ENCODE measurements around the gene TMEM120B.

Gene TMEM120B

GRCh38 chr12:121817648-121818043, 105.1 kb downstream of the TMEM120B start:
- Histone ChIP-seq H3K27me3 (ENCODE audit: insufficient read depth, insufficient read length) (no peaks in the 10 kb centered on the region), H3K36me3 (ENCODE audit: insufficient read depth, insufficient read length, low read length) (peaks cover 88% of the 10 kb centered on the region), H3K9ac (ENCODE audit: insufficient read length, low read depth) (no peak overlapping the region), H3K9me3 (ENCODE audit: insufficient read depth, low read length) (no peaks in the 10 kb centered on the region), H3K4me1 (ENCODE audit: insufficient read depth, insufficient read length) (peaks cover 5% of the 10 kb centered on the region), H3K4me3 (ENCODE audit: insufficient read length, low read depth) (no peak overlapping the region)
- DNase-seq (ENCODE audit: low read depth, low spot score), result no peak
- TF ChIP-seq SUZ12 (IDR thresholded peaks at IDR 0.05; ENCODE audit: extremely low read depth, insufficient read depth, insufficient read length) (no peak), ZNF274 (IDR thresholded peaks at IDR 0.05; ENCODE audit: low read depth, low read length) (no peak), YY1 (IDR thresholded peaks at IDR 0.05; ENCODE audit: insufficient read depth, insufficient read length) (no peak)

GRCh38 chr12:121819212-121819949, 106.8 kb downstream of the TMEM120B start:
- H3K9me3 ChIP-seq (ENCODE audit: insufficient read depth, low read length), result no peaks in the 10 kb centered on the region
- H3K4me1 ChIP-seq (ENCODE audit: insufficient read depth, insufficient read length), result no peaks in the 10 kb centered on the region
- no peak overlapping the region for H3K9ac ChIP-seq (ENCODE audit: insufficient read length, low read depth)
- H3K27me3 ChIP-seq (ENCODE audit: insufficient read depth, insufficient read length), result no peaks in the 10 kb centered on the region
- no peak for TF ChIP-seq ZNF274 (IDR thresholded peaks at IDR 0.05; ENCODE audit: low read depth, low read length)
- TF ChIP-seq YY1 (IDR thresholded peaks at IDR 0.05; ENCODE audit: insufficient read depth, insufficient read length), result no peak
- no peak for TF ChIP-seq SUZ12 (IDR thresholded peaks at IDR 0.05; ENCODE audit: extremely low read depth, insufficient read depth, insufficient read length)
- H3K36me3 ChIP-seq (ENCODE audit: insufficient read depth, insufficient read length, low read length), result peaks cover 85% of the 10 kb centered on the region
- H3K4me3 ChIP-seq (ENCODE audit: insufficient read length, low read depth), result no peak overlapping the region
- DNase-seq (ENCODE audit: low read depth, low spot score), result no peak

- Histone ChIP-seq H3K4me1 (ENCODE audit: insufficient read depth, insufficient read length) (no peaks in the 10 kb centered on the region), H3K9ac (ENCODE audit: insufficient read length, low read depth) (no peak overlapping the region), H3K9me3 (ENCODE audit: insufficient read depth, low read length) (no peaks in the 10 kb centered on the region), H3K36me3 (ENCODE audit: insufficient read depth, insufficient read length, low read length) (peaks cover 85% of the 10 kb centered on the region), H3K4me3 (ENCODE audit: insufficient read length, low read depth) (no peak overlapping the region), H3K27me3 (ENCODE audit: insufficient read depth, insufficient read length) (no peaks in the 10 kb centered on the region)
- no peak for DNase-seq (ENCODE audit: low read depth, low spot score)
- TF ChIP-seq ZNF274 (IDR thresholded peaks at IDR 0.05; ENCODE audit: low read depth, low read length) (no peak), SUZ12 (IDR thresholded peaks at IDR 0.05; ENCODE audit: extremely low read depth, insufficient read depth, insufficient read length) (no peak), YY1 (IDR thresholded peaks at IDR 0.05; ENCODE audit: insufficient read depth, insufficient read length) (no peak)
Observed at GRCh38 chr12:121820056-121820455, 107.5 kb downstream of the TMEM120B start.

GRCh38 chr12:121822393-121823100, 110.0 kb downstream of the TMEM120B start:
- Histone ChIP-seq H3K9me3 (ENCODE audit: insufficient read depth, low read length) (no peaks in the 10 kb centered on the region), H3K27me3 (ENCODE audit: insufficient read depth, insufficient read length) (no peaks in the 10 kb centered on the region), H3K4me3 (ENCODE audit: insufficient read length, low read depth) (no peak overlapping the region), H3K9ac (ENCODE audit: insufficient read length, low read depth) (no peak overlapping the region), H3K36me3 (ENCODE audit: insufficient read depth, insufficient read length, low read length) (peaks cover 83% of the 10 kb centered on the region), H3K4me1 (ENCODE audit: insufficient read depth, insufficient read length) (no peaks in the 10 kb centered on the region)
- DNase-seq (ENCODE audit: low read depth, low spot score), result no peak
- no peak for TF ChIP-seq SUZ12 (IDR thresholded peaks at IDR 0.05; ENCODE audit: extremely low read depth, insufficient read depth, insufficient read length)
- no peak for TF ChIP-seq YY1 (IDR thresholded peaks at IDR 0.05; ENCODE audit: insufficient read depth, insufficient read length)
- TF ChIP-seq ZNF274 (IDR thresholded peaks at IDR 0.05; ENCODE audit: low read depth, low read length), result no peak

GRCh38 chr12:121823101-121823726, 110.7 kb downstream of the TMEM120B start:
- TF ChIP-seq SUZ12 (IDR thresholded peaks at IDR 0.05; ENCODE audit: extremely low read depth, insufficient read depth, insufficient read length), result no peak
- no peak for TF ChIP-seq YY1 (IDR thresholded peaks at IDR 0.05; ENCODE audit: insufficient read depth, insufficient read length)
- no peak for TF ChIP-seq ZNF274 (IDR thresholded peaks at IDR 0.05; ENCODE audit: low read depth, low read length)
- H3K27me3 ChIP-seq (ENCODE audit: insufficient read depth, insufficient read length), result no peaks in the 10 kb centered on the region
- H3K9ac ChIP-seq (ENCODE audit: insufficient read length, low read depth), result no peak overlapping the region
- no peak for DNase-seq (ENCODE audit: low read depth, low spot score)
- H3K9me3 ChIP-seq (ENCODE audit: insufficient read depth, low read length), result no peaks in the 10 kb centered on the region
- H3K36me3 ChIP-seq (ENCODE audit: insufficient read depth, insufficient read length, low read length), result peaks cover 84% of the 10 kb centered on the region
- no peak overlapping the region for H3K4me3 ChIP-seq (ENCODE audit: insufficient read length, low read depth)
- H3K4me1 ChIP-seq (ENCODE audit: insufficient read depth, insufficient read length), result no peaks in the 10 kb centered on the region

- no peaks in the 10 kb centered on the region for H3K9me3 ChIP-seq (ENCODE audit: insufficient read depth, low read length)
- peaks cover 89% of the 10 kb centered on the region for H3K36me3 ChIP-seq (ENCODE audit: insufficient read depth, insufficient read length, low read length)
Observed at GRCh38 chr12:121823727-121824115, 111.2 kb downstream of the TMEM120B start.

GRCh38 chr12:121825041-121825523, 112.5 kb downstream of the TMEM120B start:
- TF ChIP-seq YY1 (IDR thresholded peaks at IDR 0.05; ENCODE audit: insufficient read depth, insufficient read length), result no peak
- no peak for TF ChIP-seq ZNF274 (IDR thresholded peaks at IDR 0.05; ENCODE audit: low read depth, low read length)
- TF ChIP-seq SUZ12 (IDR thresholded peaks at IDR 0.05; ENCODE audit: extremely low read depth, insufficient read depth, insufficient read length), result no peak
- no peak for DNase-seq (ENCODE audit: low read depth, low spot score)
- Histone ChIP-seq H3K4me1 (ENCODE audit: insufficient read depth, insufficient read length) (no peaks in the 10 kb centered on the region), H3K9me3 (ENCODE audit: insufficient read depth, low read length) (no peaks in the 10 kb centered on the region), H3K4me3 (ENCODE audit: insufficient read length, low read depth) (no peak overlapping the region), H3K27me3 (ENCODE audit: insufficient read depth, insufficient read length) (no peaks in the 10 kb centered on the region), H3K9ac (ENCODE audit: insufficient read length, low read depth) (no peak overlapping the region), H3K36me3 (ENCODE audit: insufficient read depth, insufficient read length, low read length) (peaks cover 90% of the 10 kb centered on the region)

More at GRCh38 chr12:121823727-121824115, 111.2 kb downstream of the TMEM120B start:
- no peaks in the 10 kb centered on the region for H3K27me3 ChIP-seq (ENCODE audit: insufficient read depth, insufficient read length)
- no peaks in the 10 kb centered on the region for H3K4me1 ChIP-seq (ENCODE audit: insufficient read depth, insufficient read length)
- no peak for TF ChIP-seq SUZ12 (IDR thresholded peaks at IDR 0.05; ENCODE audit: extremely low read depth, insufficient read depth, insufficient read length)
- no peak for TF ChIP-seq YY1 (IDR thresholded peaks at IDR 0.05; ENCODE audit: insufficient read depth, insufficient read length)
- TF ChIP-seq ZNF274 (IDR thresholded peaks at IDR 0.05; ENCODE audit: low read depth, low read length), result no peak
- no peak overlapping the region for H3K4me3 ChIP-seq (ENCODE audit: insufficient read length, low read depth)
- H3K9ac ChIP-seq (ENCODE audit: insufficient read length, low read depth), result no peak overlapping the region
- DNase-seq (ENCODE audit: low read depth, low spot score), result no peak

Data from NT2/D1 (cell line).